Upper lobe of right lung (tissue), 1 donor: Measurements from ENCODE around the gene HBZ. TPM values are rescaled to one million over a fixed set of nuclear protein-coding genes. Genes with fewer than 3 reads are reported as not detected.

Experiments used
- ATAC-seq: fragments of 200-7000 bp; cut with Tn5 transposase; one replicate; pipeline ENCODE4 v1.9.1; 2020; ENCODE audit warnings: mild to moderate bottlenecking, moderate library complexity
- DNase-seq: peaks from one replicate; pipeline ENCODE4 v3.0.0-alpha.2; 2020
- H3K27ac ChIP-seq: fragments of 200-600 bp; one replicate; pipeline ENCODE4 v1.8.0; 2022
- H3K27me3 ChIP-seq: fragments of 200-600 bp; one replicate; pipeline ENCODE4 v1.8.0; 2022; ENCODE audit warnings: mild to moderate bottlenecking
- H3K36me3 ChIP-seq: fragments of 200-600 bp; one replicate; pipeline ENCODE4 v1.8.0; 2022
- H3K4me1 ChIP-seq: fragments of 200-600 bp; one replicate; pipeline ENCODE4 v1.8.0; 2022
- H3K4me3 ChIP-seq: fragments of 200-600 bp; one replicate; pipeline ENCODE4 v1.8.0; 2022; ENCODE audit warnings: mild to moderate bottlenecking
- H3K9me3 ChIP-seq: fragments of 200-600 bp; one replicate; pipeline ENCODE4 v1.8.0; 2022
- intact Hi-C: fragments of 100-400 bp; cut with DNase I; formaldehyde crosslinking; loops from one replicate; pipeline ENCODE4 v1.11.0; 2022
- total RNA-seq: library from RNA; stranded (reverse); fragmentation: NEBNext Ultra II Directional; extraction: Animal tissue kit (Norgen Biotek cat#: 25700); gene quantifications from one replicate; pipeline ENCODE4 v1.2.1, GENCODE V29; 2021
- TF ChIP-seq, protein P1 (sequence below): fragments of 200-600 bp; IDR thresholded peaks from one replicate; pipeline ENCODE4 v1.8.0; 2022; ENCODE audit warnings: antibody characterized with exemption
- donor health status: DM: no; HTN: yes; CAD: no; lungs with severe emphysema.

HBZ gene
- total RNA-seq, 1 donor from 2014 or later, result not detected

GRCh38 chr16:180681-181564 is 28.5 kb downstream of the HBZ start:
- ATAC-seq, result peak; percentile 93

GRCh38 chr16:181565-182021 is 29.1 kb downstream of the HBZ start:
- H3K36me3 ChIP-seq, result no peaks in the 10 kb centered on the region
- no peaks in the 10 kb centered on the region for H3K9me3 ChIP-seq
- no peak overlapping the region for H3K27ac ChIP-seq
- intact Hi-C loops, result no loop called here
- H3K4me1 ChIP-seq, result peaks cover 18% of the 10 kb centered on the region
- H3K27me3 ChIP-seq, result peaks cover 40% of the 10 kb centered on the region
- H3K4me3 ChIP-seq, result peak overlapping the region; percentile 35
- ATAC-seq (no peak), DNase-seq (no peak)
- TF ChIP-seq, protein P1, sequence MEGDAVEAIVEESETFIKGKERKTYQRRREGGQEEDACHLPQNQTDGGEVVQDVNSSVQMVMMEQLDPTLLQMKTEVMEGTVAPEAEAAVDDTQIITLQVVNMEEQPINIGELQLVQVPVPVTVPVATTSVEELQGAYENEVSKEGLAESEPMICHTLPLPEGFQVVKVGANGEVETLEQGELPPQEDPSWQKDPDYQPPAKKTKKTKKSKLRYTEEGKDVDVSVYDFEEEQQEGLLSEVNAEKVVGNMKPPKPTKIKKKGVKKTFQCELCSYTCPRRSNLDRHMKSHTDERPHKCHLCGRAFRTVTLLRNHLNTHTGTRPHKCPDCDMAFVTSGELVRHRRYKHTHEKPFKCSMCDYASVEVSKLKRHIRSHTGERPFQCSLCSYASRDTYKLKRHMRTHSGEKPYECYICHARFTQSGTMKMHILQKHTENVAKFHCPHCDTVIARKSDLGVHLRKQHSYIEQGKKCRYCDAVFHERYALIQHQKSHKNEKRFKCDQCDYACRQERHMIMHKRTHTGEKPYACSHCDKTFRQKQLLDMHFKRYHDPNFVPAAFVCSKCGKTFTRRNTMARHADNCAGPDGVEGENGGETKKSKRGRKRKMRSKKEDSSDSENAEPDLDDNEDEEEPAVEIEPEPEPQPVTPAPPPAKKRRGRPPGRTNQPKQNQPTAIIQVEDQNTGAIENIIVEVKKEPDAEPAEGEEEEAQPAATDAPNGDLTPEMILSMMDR, result peak; percentile 96

More at GRCh38 chr16:180681-181564, 28.5 kb downstream of the HBZ start:
- Histone ChIP-seq H3K27ac (no peak overlapping the region), H3K36me3 (no peaks in the 10 kb centered on the region), H3K4me1 (peaks cover 18% of the 10 kb centered on the region), H3K9me3 (no peaks in the 10 kb centered on the region), H3K4me3 (peak overlapping the region; percentile 35), H3K27me3 (peaks cover 41% of the 10 kb centered on the region)
- intact Hi-C loops, result no loop called here
- TF ChIP-seq, protein P1, result no peak
- peak; percentile 89 for DNase-seq

DNA sequence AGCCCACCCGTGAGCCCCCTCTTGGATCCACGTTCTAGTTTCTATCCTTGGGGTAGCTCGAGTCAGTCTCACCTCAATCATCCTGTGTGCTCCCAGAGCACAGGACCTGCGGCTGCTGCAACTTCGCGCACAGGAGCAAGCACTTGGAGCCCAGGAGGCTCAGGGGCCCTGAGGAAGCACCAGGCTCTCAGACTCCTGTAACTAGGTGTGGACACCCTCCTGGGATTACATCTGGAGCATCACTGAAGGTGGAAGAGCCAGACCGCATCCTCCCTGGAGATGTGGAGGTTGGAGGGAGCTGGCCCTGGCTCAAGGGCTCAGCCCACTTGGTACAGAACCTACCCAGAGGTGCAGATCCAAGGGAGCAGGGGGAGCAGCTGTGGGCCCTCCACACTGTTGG is 30.6 kb downstream of the HBZ start:
- intact Hi-C loops, result no loop called here
- Histone ChIP-seq H3K9me3 (no peaks in the 10 kb centered on the region), H3K27me3 (peaks cover 29% of the 10 kb centered on the region), H3K36me3 (peaks cover 8% of the 10 kb centered on the region), H3K4me1 (peaks cover 18% of the 10 kb centered on the region), H3K27ac (no peak overlapping the region), H3K4me3 (no peak overlapping the region)
- ATAC-seq, result no peak
- TF ChIP-seq, protein P1, result no peak
- DNase-seq, result no peak

GRCh38 chr16:185213-185612 is 32.8 kb downstream of the HBZ start:
- ATAC-seq, result no peak
- H3K36me3 ChIP-seq, result peaks cover 28% of the 10 kb centered on the region
- H3K4me1 ChIP-seq, result peaks cover 14% of the 10 kb centered on the region
- intact Hi-C loops, result no loop called here
- H3K9me3 ChIP-seq, result no peaks in the 10 kb centered on the region
- TF ChIP-seq, protein P1, result no peak
- H3K27ac ChIP-seq, result no peak overlapping the region
- no peak for DNase-seq
- H3K27me3 ChIP-seq, result peaks cover 7% of the 10 kb centered on the region
- no peak overlapping the region for H3K4me3 ChIP-seq

DNA sequence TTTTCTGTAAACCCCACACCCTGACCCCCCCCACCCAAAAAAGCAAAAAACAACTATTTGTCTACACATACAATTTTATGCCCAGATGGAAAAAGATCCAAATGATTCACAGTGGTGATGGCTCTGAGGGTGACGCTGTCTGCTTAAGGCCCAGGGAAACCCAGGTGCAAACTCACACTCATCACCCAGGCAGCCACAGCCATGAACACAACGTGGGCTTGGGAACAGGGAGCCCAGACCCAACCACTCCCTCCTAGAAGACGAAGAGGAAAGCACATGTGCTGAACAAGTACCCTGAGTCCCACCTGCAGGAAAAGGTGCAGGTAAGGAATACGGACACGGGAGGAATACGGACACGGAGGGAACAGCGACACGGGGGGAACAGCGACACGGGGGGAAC is 33.2 kb downstream of the HBZ start:
- Histone ChIP-seq H3K27ac (no peak overlapping the region), H3K9me3 (no peaks in the 10 kb centered on the region), H3K4me3 (no peak overlapping the region), H3K36me3 (peaks cover 33% of the 10 kb centered on the region), H3K27me3 (peaks cover 3% of the 10 kb centered on the region), H3K4me1 (peaks cover 11% of the 10 kb centered on the region)
- no peak for DNase-seq
- intact Hi-C loops, result no loop called here
- TF ChIP-seq, protein P1, result no peak
- no peak for ATAC-seq
